Adrenal gland (tissue), 5 donors: ENCODE measurements around the gene LRRC53.

ENCODE experiments used
- POLR2A ChIP-seq, 2 donors: fragments of 450-650 bp; IDR thresholded peaks; one replicate each; pipeline ENCODE4 v1.6.1; 2017; ENCODE audit warnings: antibody characterized with exemption in 2 of 2, mild to moderate bottlenecking in 2 of 2, moderate library complexity in 1 of 2
- TF ChIP-seq, protein P1 (sequence below), 6 experiments: fragments of 450-650 bp in 4 of 6; fragments of 200-600 bp in 2 of 6; sonication (generic) in 1 of 6; IDR thresholded peaks; 1 replicate in 5 of 6; 2 replicates in 1 of 6; pipeline versions ENCODE4 v1.5.1 to v1.8.0; 2016 to 2021; ENCODE audit warnings: antibody characterized with exemption in 6 of 6, mild to moderate bottlenecking in 2 of 6, moderate library complexity in 1 of 6
- donor health status: DM: no; HTN: no; CAD: no.

DNA sequence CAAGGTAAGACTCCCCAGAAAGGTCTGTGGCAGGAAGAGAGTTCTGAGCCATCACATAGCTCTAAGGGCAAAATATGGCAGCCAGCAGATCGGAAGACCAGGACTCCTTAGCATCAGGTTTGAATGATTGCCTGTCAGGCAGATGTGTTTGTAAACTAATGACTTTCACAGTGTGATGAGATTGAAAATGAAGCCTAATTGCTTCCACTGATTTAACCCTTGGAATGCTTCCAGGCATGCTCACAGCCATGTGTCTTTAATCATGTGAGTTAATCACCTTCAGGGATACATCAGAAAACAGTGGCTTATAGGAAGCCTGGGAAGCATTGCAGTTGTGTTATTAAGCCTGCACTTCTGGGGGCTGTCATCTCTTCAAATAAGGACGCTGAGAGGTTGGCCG is 82.8 kb downstream of the LRRC53 start:
- TF ChIP-seq, protein P1, sequence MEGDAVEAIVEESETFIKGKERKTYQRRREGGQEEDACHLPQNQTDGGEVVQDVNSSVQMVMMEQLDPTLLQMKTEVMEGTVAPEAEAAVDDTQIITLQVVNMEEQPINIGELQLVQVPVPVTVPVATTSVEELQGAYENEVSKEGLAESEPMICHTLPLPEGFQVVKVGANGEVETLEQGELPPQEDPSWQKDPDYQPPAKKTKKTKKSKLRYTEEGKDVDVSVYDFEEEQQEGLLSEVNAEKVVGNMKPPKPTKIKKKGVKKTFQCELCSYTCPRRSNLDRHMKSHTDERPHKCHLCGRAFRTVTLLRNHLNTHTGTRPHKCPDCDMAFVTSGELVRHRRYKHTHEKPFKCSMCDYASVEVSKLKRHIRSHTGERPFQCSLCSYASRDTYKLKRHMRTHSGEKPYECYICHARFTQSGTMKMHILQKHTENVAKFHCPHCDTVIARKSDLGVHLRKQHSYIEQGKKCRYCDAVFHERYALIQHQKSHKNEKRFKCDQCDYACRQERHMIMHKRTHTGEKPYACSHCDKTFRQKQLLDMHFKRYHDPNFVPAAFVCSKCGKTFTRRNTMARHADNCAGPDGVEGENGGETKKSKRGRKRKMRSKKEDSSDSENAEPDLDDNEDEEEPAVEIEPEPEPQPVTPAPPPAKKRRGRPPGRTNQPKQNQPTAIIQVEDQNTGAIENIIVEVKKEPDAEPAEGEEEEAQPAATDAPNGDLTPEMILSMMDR (IDR thresholded peaks at IDR 0.05): no peak
- no peak for TF ChIP-seq POLR2A (IDR thresholded peaks at IDR 0.05)
